ENCODE results near the gene TRAK2. TPM values are rescaled to one million over a fixed set of nuclear protein-coding genes. Genes with fewer than 3 reads are reported as not detected.
A peak's percentile ranks its signal among the peaks of the same experiment; 100 is the strongest.

TRAK2 gene
- total RNA-seq, 4 donors from 2014 or later, result 14.3 to 45.4 (median 20.3) TPM

DNA sequence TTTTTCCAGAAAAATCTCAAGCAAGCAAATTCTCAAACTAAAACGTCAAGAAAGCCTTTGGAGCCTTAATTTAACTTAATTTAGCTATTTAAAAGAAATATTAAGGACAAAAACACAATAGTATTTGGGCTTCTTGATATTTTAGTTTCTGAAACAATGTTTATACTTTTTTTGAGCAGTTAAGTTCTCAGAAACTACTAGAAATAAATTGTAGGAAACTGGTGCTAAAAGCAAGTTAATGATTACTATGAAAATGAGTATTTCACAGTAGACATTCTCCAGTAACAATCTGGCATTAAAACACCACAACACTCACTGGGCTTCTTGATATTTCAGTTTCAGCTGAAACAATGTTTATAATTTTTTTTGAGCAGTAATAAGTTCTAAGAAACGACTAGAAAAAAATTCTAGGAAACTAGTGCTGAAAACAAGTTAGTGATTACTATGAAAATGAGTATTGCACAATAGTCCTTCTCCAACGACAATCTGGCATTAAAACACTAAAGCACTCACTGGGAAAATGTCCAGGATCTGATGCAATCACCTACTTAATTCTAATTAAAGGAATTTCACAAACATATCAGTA lies 45.1 kb downstream of the TRAK2 start:
- H3K9me3 ChIP-seq, result no peaks in the 10 kb centered on the region
- TF ChIP-seq POLR2AphosphoS5 (IDR thresholded peaks at IDR 0.05), result peak in 1 of 3 donors; percentile 73
- TF ChIP-seq, protein P1, sequence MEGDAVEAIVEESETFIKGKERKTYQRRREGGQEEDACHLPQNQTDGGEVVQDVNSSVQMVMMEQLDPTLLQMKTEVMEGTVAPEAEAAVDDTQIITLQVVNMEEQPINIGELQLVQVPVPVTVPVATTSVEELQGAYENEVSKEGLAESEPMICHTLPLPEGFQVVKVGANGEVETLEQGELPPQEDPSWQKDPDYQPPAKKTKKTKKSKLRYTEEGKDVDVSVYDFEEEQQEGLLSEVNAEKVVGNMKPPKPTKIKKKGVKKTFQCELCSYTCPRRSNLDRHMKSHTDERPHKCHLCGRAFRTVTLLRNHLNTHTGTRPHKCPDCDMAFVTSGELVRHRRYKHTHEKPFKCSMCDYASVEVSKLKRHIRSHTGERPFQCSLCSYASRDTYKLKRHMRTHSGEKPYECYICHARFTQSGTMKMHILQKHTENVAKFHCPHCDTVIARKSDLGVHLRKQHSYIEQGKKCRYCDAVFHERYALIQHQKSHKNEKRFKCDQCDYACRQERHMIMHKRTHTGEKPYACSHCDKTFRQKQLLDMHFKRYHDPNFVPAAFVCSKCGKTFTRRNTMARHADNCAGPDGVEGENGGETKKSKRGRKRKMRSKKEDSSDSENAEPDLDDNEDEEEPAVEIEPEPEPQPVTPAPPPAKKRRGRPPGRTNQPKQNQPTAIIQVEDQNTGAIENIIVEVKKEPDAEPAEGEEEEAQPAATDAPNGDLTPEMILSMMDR (IDR thresholded peaks at IDR 0.05), result no peak
- WGBS, result 22% methylated on average over 3 of the region's 3 CpGs
- H3K27ac ChIP-seq, result peak overlapping the region; percentile 18
- H3K4me3 ChIP-seq, result no peak overlapping the region
- peaks cover 44% of the 10 kb centered on the region for H3K4me1 ChIP-seq
- DNase-seq (ENCODE audit: low spot score in 2 of 2), result no peak
- H3K27me3 ChIP-seq, result no peaks in the 10 kb centered on the region
- no peaks in the 10 kb centered on the region for H3K36me3 ChIP-seq

DNA sequence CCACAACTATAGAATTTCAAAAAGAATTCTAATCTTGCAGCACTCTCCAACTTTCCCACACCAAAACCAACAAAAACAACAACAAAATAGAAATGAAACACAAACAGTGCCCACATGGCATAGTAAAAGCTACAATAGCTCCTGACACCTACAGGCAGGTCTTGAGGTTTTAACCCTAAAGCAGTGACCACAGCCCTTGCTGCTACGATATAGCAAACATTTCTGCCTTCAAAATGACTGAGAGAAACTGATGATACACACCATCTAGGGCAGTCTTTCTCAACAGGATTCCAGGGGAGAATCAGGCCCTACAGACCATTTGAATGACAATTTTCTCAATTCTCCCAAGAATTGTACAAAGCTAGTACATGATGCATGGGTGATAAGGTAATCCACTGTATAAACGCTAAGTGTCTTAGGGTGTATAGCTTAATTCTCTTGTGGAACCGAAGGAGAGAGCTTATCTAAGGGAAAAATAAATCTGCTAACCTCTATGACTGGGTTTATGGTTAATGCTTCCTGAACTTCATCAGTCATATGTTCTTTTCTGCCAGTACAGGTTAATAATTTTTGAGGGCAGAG lies 46.5 kb downstream of the TRAK2 start:
- WGBS, result 77% methylated on average over 3 of the region's 3 CpGs
- TF ChIP-seq POLR2AphosphoS5 (IDR thresholded peaks at IDR 0.05) (no peak), POLR2A (IDR thresholded peaks at IDR 0.05) (no peak)
- TF ChIP-seq, protein P1 (IDR thresholded peaks at IDR 0.05), result no peak
- H3K36me3 ChIP-seq, result no peaks in the 10 kb centered on the region
- H3K4me3 ChIP-seq, result no peak overlapping the region
- H3K9me3 ChIP-seq, result no peaks in the 10 kb centered on the region
- H3K27ac ChIP-seq, result no peak overlapping the region
- no peak for DNase-seq (ENCODE audit: low spot score in 2 of 2)
- no peaks in the 10 kb centered on the region for H3K27me3 ChIP-seq
- H3K4me1 ChIP-seq, result peaks cover 44% of the 10 kb centered on the region

DNA sequence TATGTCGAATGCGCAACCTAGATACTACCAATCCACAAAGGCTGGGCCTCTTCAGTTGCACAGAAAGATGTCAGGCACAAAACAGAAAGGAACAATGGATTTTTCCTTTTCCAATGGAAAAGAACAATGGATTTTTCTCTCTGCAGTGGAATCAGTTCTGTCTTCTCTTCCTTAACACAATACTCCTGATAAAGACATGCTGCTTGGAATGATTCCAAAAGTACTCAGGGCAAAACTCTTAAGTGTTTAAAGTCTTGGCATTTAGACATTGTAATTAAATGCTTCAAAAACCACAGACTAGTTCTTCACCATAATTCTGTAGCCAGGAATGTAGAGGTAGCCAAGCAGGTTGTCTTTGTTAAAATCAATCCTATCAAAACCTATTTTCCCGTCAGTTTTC lies 47.4 kb downstream of the TRAK2 start:
- Histone ChIP-seq H3K27me3 (no peaks in the 10 kb centered on the region), H3K36me3 (no peaks in the 10 kb centered on the region), H3K4me1 (peaks cover 44% of the 10 kb centered on the region), H3K9me3 (no peaks in the 10 kb centered on the region), H3K27ac (no peak overlapping the region), H3K4me3 (no peak overlapping the region)
- WGBS, result 81% methylated on average over 3 of the region's 3 CpGs
- TF ChIP-seq POLR2AphosphoS5 (IDR thresholded peaks at IDR 0.05), result no peak
- TF ChIP-seq, protein P1 (IDR thresholded peaks at IDR 0.05), result no peak
- no peak for TF ChIP-seq POLR2A (IDR thresholded peaks at IDR 0.05)
- no peak for TF ChIP-seq EP300 (IDR thresholded peaks at IDR 0.05)
- DNase-seq (ENCODE audit: low spot score in 2 of 2), result no peak

DNA sequence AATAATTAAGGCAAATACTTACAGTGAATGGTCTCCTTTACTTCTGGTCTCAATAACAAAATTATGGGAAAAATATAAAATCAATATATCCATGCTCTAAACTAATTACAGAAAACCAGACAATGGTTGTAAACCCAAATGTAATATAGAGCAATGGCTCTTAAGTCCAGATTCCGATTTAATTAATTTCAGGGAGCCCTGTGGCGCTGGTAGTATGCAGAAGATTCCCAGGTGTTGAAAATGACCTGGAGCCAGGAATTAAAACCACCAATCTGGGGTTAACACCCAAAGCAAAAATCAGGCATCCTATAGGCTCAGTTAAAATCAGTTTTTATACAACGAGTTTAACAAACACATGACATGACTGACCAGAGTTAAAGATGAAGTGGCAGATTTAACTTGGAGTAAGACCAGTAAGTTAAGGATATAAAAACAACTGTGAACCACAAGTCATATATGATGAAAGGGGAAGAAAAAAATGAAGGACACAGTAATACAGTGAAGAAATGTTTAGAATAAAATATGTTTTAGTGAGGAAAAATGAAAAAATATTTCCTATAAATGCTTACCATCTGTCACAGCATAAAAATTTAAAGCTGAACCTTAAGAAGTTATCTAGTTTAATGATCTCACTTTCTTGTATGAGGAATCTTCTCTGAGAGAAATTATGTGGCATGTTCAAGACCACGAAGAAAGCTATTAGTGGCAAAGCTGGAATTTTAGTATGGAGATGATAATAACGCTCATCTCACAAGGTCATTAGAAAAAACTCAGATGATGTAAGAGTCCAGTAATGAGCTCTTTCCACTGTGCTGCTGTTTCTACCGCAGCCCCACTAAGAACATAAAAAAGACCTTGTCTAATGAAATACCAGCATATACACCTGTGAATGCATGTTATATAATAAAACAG lies 48.4 kb downstream of the TRAK2 start:
- H3K36me3 ChIP-seq, result peaks cover 2% of the 10 kb centered on the region
- 75% methylated on average over 6 of the region's 6 CpGs for WGBS
- H3K27me3 ChIP-seq, result no peaks in the 10 kb centered on the region
- no peak for DNase-seq (ENCODE audit: low spot score in 2 of 2)
- H3K4me3 ChIP-seq, result no peak overlapping the region
- peaks cover 44% of the 10 kb centered on the region for H3K4me1 ChIP-seq
- TF ChIP-seq EP300 (IDR thresholded peaks at IDR 0.05), result no peak
- TF ChIP-seq POLR2A (IDR thresholded peaks at IDR 0.05), result no peak
- TF ChIP-seq, protein P1 (IDR thresholded peaks at IDR 0.05), result no peak
- TF ChIP-seq POLR2AphosphoS5 (IDR thresholded peaks at IDR 0.05), result no peak
- H3K9me3 ChIP-seq, result no peaks in the 10 kb centered on the region
- no peak overlapping the region for H3K27ac ChIP-seq

DNA sequence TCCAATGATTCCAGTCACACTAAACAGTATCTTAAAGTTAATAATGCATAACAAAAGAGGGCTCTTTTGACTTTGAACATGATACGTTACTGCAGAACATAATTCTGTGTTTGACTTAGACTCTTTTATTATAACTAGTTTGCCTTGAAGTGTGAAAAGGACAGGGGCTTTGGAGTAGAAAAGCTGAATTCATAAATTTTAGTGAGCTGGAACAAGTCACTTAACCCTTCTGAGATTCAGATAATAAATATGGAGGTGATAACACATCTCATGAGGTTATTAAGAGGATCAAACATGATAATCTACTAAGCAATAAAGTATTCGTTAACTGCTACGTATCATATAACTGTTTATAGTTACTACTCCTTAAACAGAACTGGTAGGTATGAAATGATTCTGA lies 49.4 kb downstream of the TRAK2 start:
- H3K9me3 ChIP-seq, result no peaks in the 10 kb centered on the region
- no peak overlapping the region for H3K4me3 ChIP-seq
- H3K27me3 ChIP-seq, result no peaks in the 10 kb centered on the region
- 92% methylated on average over 3 of the region's 3 CpGs for WGBS
- DNase-seq (ENCODE audit: low spot score in 2 of 2), result no peak
- peaks cover 39% of the 10 kb centered on the region for H3K4me1 ChIP-seq
- TF ChIP-seq POLR2A (IDR thresholded peaks at IDR 0.05) (no peak), POLR2AphosphoS5 (IDR thresholded peaks at IDR 0.05) (no peak), EP300 (IDR thresholded peaks at IDR 0.05) (no peak)
- no peak overlapping the region for H3K27ac ChIP-seq
- peaks cover 13% of the 10 kb centered on the region for H3K36me3 ChIP-seq
